Naive B cell (primary cell): Measurements from ENCODE around the gene TSPY8. TPM values are rescaled to one million over a fixed set of nuclear protein-coding genes. Genes with fewer than 3 reads are reported as not detected.
"Not testable (repeated sequence)": the region's sequence is repeated elsewhere in the genome, so short reads cannot be mapped to it uniquely, and the experiment has no call there.

Source experiments
- ATAC-seq, 2 donors: fragments of 150-1000 bp; cut with Tn5 transposase; 2 replicates each; pipeline ENCODE4 v1.10.0; 2021; ENCODE audit warnings: low read depth in 2 of 2, mild to moderate bottlenecking in 2 of 2, moderate library complexity in 2 of 2
- DNase-seq: peaks from one replicate; pipeline ENCODE4 v3.0.0; 2022
- H3K27ac Mint-ChIP-seq, 6 donors: one replicate each; pipeline ENCODE4 v1.8.0; 2020 to 2022; ENCODE audit warnings: mild to moderate bottlenecking in 6 of 6, mixed read lengths in 6 of 6, moderate library complexity in 5 of 6, inconsistent platforms in 2 of 6
- H3K27me3 Mint-ChIP-seq, 3 donors: one replicate each; pipeline ENCODE4 v1.8.0; 2021 to 2022; ENCODE audit warnings: mixed read lengths in 3 of 3, mild to moderate bottlenecking in 1 of 3
- H3K36me3 Mint-ChIP-seq, 2 donors: one replicate each; pipeline ENCODE4 v1.8.0; 2020 to 2022; ENCODE audit warnings: mixed read lengths in 2 of 2, inconsistent platforms in 1 of 2, mild to moderate bottlenecking in 1 of 2
- H3K4me1 Mint-ChIP-seq, 3 donors: one replicate each; pipeline ENCODE4 v1.8.0; 2020 to 2022; ENCODE audit warnings: mixed read lengths in 3 of 3, inconsistent platforms in 1 of 3, mild to moderate bottlenecking in 1 of 3, moderate library complexity in 1 of 3
- H3K4me3 Mint-ChIP-seq, 8 donors: one replicate each; pipeline ENCODE4 v1.8.0; 2020 to 2022; ENCODE audit warnings: mild to moderate bottlenecking in 8 of 8, mixed read lengths in 8 of 8, moderate library complexity in 8 of 8, inconsistent platforms in 2 of 8
- H3K9me3 Mint-ChIP-seq, 7 donors: one replicate each; pipeline ENCODE4 v1.8.0; 2020 to 2022; ENCODE audit warnings: mixed read lengths in 7 of 7, mild to moderate bottlenecking in 5 of 7, inconsistent platforms in 2 of 7, moderate library complexity in 1 of 7
- polyA plus RNA-seq, 6 donors: library from polyadenylated mRNA; unstranded; fragments of 300-500 nt; fragmentation: Illumina TruSeq; gene quantifications; one replicate each; pipeline ENCODE4 v1.2.3, GENCODE V29; 2021; ENCODE audit warnings: low read depth in 6 of 6

The TSPY8 gene
- polyA plus RNA-seq, result not detected

DNA sequence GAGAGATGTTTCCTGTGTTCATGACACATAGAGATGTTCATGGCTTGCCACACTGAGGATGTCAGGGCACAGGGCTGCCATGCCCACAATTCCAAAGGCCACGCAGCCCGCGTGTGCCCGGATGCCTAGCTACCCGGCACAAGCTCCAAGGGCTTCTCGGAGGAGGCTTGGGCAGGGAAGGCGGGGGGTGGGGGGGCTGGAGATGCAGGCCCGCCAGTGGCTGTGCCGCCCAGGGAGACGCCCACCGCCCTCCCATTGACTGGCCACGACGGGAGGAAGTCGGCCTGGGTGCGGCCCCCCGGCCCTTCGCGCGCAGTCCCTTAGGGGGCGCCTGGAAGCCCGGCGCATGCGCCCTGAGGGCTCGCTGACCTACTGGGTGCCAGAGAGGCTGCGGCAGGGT lies at the start of gene TSPY8:
Gene TSPY8, plus strand, starts transcription at position 301 of the 400 bp plus-strand sequence. Its CDS starts 46 bp downstream, at position 347.
- H3K27ac Mint-ChIP-seq, H3K9me3 Mint-ChIP-seq, H3K36me3 Mint-ChIP-seq, H3K27me3 Mint-ChIP-seq, H3K4me1 Mint-ChIP-seq, H3K4me3 Mint-ChIP-seq, DNase-seq, ATAC-seq: not testable (repeated sequence)

DNA sequence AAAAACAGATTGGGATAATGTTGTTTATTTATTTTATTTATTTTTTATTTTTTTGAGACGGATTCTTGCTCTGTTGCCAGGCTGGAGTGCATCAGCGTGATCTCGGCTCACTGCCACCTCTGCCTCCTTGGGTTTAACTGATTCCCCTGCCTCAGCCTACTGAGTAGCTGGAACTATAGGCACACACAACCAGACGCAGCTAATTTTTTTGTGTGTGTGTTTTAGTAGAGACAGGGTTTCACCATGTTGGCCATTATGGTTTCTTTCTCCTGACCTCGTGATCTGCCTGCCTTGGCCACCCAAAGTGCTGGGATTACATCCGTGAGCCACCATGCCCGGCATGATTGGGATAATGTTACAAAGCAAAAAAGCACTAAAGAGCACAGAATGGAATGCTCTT lies 36.6 kb upstream of the TSPY8 start:
- H3K27ac Mint-ChIP-seq, result no peak overlapping the region
- H3K4me3 Mint-ChIP-seq, result no peak overlapping the region
- DNase-seq (no peak), ATAC-seq (no peak)
- H3K27me3 Mint-ChIP-seq, result no peaks in the 10 kb centered on the region
- no peaks in the 10 kb centered on the region for H3K36me3 Mint-ChIP-seq
- no peaks in the 10 kb centered on the region for H3K4me1 Mint-ChIP-seq
- H3K9me3 Mint-ChIP-seq, result no peaks in the 10 kb centered on the region

GRCh38 chrY:9337164-9337563 lies 20.4 kb upstream of the TSPY8 start, which contains the start of gene TSPY4:
Gene TSPY4, plus strand, starts transcription at chrY:9337464. Its CDS starts 46 bp downstream, at chrY:9337510.
- ATAC-seq, DNase-seq, H3K4me3 Mint-ChIP-seq, H3K9me3 Mint-ChIP-seq, H3K36me3 Mint-ChIP-seq, H3K27ac Mint-ChIP-seq, H3K27me3 Mint-ChIP-seq, H3K4me1 Mint-ChIP-seq: not testable (repeated sequence)

GRCh38 chrY:9396527-9396926 lies 38.9 kb downstream of the TSPY8 start:
- not testable (repeated sequence) for ATAC-seq, H3K36me3 Mint-ChIP-seq, H3K27me3 Mint-ChIP-seq, H3K9me3 Mint-ChIP-seq, DNase-seq, H3K27ac Mint-ChIP-seq, H3K4me1 Mint-ChIP-seq, H3K4me3 Mint-ChIP-seq

DNA sequence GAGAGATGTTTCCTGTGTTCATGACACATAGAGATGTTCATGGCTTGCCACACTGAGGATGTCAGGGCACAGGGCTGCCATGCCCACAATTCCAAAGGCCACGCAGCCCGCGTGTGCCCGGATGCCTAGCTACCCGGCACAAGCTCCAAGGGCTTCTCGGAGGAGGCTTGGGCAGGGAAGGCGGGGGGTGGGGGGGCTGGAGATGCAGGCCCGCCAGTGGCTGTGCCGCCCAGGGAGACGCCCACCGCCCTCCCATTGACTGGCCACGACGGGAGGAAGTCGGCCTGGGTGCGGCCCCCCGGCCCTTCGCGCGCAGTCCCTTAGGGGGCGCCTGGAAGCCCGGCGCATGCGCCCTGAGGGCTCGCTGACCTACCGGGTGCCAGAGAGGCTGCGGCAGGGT lies 40.5 kb downstream of the TSPY8 start, which contains the start of gene TSPY3:
Gene TSPY3, plus strand, starts transcription at position 301 of the 400 bp plus-strand sequence. Its CDS starts 46 bp downstream, at position 347.
- not testable (repeated sequence) for ATAC-seq, H3K36me3 Mint-ChIP-seq, H3K4me1 Mint-ChIP-seq, H3K9me3 Mint-ChIP-seq, DNase-seq, H3K27me3 Mint-ChIP-seq, H3K4me3 Mint-ChIP-seq, H3K27ac Mint-ChIP-seq

Other genes with a start within 250 kb of the TSPY8 start
- gene TSPY4, start 20.3 kb upstream of the TSPY8 start, polyA plus RNA-seq, result not detected
- gene TSPY3, start 40.6 kb downstream of the TSPY8 start, polyA plus RNA-seq, result not detected
- gene TSPY1, start 109.2 kb downstream of the TSPY8 start, polyA plus RNA-seq, result not detected
- not detected for gene TSPY9, start 129.5 kb downstream of the TSPY8 start, polyA plus RNA-seq
- not detected for gene TSPY10, start 170.1 kb downstream of the TSPY8 start, polyA plus RNA-seq